Stimulated activated CD8-positive, alpha-beta memory T cell treated with anti-CD3 and anti-CD28 coated beads, Interleukin-4, amount 100 ng/mL, for 24 hours (primary cell): ENCODE measurements around the gene MTMR3.

Experiments used
- DNase-seq: peaks from one replicate; pipeline ENCODE4 v3.0.0-alpha.2; 2020; ENCODE audit warnings: low read depth

Gene MTMR3

GRCh38 chr22:29870574-29870973, 12.4 kb upstream of the MTMR3 start:
- DNase-seq = no peak

- DNase-seq = no peak
Observed at GRCh38 chr22:29871684-29872083, 11.3 kb upstream of the MTMR3 start.

GRCh38 chr22:29872144-29872893, 10.7 kb upstream of the MTMR3 start:
- no peak for DNase-seq

GRCh38 chr22:29872989-29873388, 10.0 kb upstream of the MTMR3 start:
- no peak for DNase-seq

GRCh38 chr22:29873943-29874342, 9.0 kb upstream of the MTMR3 start:
- DNase-seq = no peak

- DNase-seq = no peak
Observed at GRCh38 chr22:29877620-29878019, 5.4 kb upstream of the MTMR3 start.

- DNase-seq = no peak
Observed at GRCh38 chr22:29879753-29880152, 3.2 kb upstream of the MTMR3 start.

GRCh38 chr22:29882716-29883044, 294 bp upstream of the MTMR3 start:
- DNase-seq = no peak

- no peak for DNase-seq
Observed at GRCh38 chr22:29883775-29884097, 762 bp downstream of the MTMR3 start.

- DNase-seq = no peak
Observed at GRCh38 chr22:29885610-29886009, 2.6 kb downstream of the MTMR3 start.

- no peak for DNase-seq
Observed at GRCh38 chr22:29886596-29886995, 3.6 kb downstream of the MTMR3 start.

GRCh38 chr22:29887358-29887757, 4.4 kb downstream of the MTMR3 start:
- DNase-seq = no peak

- DNase-seq = no peak
Observed at GRCh38 chr22:29890760-29891159, 7.8 kb downstream of the MTMR3 start.

- no peak for DNase-seq
Observed at GRCh38 chr22:29892315-29893156, 9.6 kb downstream of the MTMR3 start.

GRCh38 chr22:29901354-29901753, 18.4 kb downstream of the MTMR3 start:
- no peak for DNase-seq

- DNase-seq = no peak
Observed at GRCh38 chr22:29903371-29903770, 20.4 kb downstream of the MTMR3 start.

GRCh38 chr22:29904020-29904419, 21.0 kb downstream of the MTMR3 start:
- no peak for DNase-seq

- DNase-seq = no peak
Observed at GRCh38 chr22:29907753-29908515, 25.0 kb downstream of the MTMR3 start.

GRCh38 chr22:29912141-29912540, 29.2 kb downstream of the MTMR3 start:
- DNase-seq = no peak

GRCh38 chr22:29912605-29913398, 29.8 kb downstream of the MTMR3 start:
- DNase-seq = no peak

- no peak for DNase-seq
Observed at GRCh38 chr22:29914165-29914564, 31.2 kb downstream of the MTMR3 start.

GRCh38 chr22:29914991-29915533, 32.1 kb downstream of the MTMR3 start:
- no peak for DNase-seq
